GM18499 (cell line): ENCODE results near the gene STK11IP.

Experiments
- ATAC-seq: cut with Tn5 transposase; IDR thresholded peaks from one replicate; pipeline ENCODE4 v1.9.1; 2021; ENCODE audit warnings: moderate number of reproducible peaks; ENCODE audit not compliant: insufficient read depth, unreplicated experiment

Gene STK11IP

GRCh38 chr2:219561179-219562048 lies 36.2 kb upstream of the STK11IP start:
- ATAC-seq, result no peak

DNA sequence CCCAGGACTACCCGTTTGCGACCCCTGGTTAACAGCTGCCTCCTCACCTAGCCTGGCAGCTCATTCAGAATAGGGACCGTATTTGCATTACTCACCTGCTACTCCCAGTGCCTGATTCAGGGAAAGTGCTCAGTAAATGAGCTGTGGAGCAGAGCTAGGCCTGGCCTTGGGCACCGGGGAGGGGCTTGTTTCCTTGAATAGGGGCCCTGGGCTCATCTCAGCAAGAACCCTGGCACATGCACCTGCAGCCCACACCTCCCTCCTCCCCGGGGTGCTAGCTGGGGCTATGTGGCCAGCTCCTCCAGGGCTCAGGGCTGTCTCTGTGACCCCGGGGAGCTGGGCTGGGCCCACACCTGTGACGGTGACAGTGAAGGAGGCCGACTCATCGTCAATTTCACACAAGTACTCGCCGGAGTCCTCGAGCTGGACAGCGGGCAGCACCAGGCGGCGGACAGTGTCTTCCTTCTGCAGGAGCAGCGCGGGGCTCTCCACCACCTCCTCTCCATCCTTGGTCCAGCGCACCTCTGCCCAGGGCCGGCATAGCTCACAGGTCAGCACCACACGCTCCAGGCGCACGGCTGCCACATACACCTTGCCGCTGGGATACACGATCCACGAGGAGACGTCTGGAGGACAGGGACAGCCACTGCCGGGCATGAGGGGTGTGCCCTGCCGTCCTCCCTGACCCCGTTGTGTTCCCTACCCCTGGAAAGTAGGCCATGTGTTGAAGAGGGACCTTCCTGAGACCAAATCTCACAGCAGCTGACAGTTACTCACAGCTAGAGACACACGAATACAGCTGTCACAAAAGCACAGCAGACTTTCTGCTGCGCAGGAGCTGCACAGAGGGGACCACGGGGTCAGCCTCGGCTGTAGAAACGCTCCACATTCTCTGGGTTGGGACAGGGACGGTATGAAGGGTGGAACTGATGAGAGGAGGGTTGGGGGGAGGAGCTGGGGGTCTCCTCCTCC lies 35.3 kb upstream of the STK11IP start:
- no peak for ATAC-seq

- ATAC-seq, result no peak
Observed at GRCh38 chr2:219563271-219563928, 34.3 kb upstream of the STK11IP start.

GRCh38 chr2:219565130-219566080 lies 32.3 kb upstream of the STK11IP start:
- ATAC-seq, result no peak

GRCh38 chr2:219566640-219567039 lies 31.0 kb upstream of the STK11IP start:
- no peak for ATAC-seq

DNA sequence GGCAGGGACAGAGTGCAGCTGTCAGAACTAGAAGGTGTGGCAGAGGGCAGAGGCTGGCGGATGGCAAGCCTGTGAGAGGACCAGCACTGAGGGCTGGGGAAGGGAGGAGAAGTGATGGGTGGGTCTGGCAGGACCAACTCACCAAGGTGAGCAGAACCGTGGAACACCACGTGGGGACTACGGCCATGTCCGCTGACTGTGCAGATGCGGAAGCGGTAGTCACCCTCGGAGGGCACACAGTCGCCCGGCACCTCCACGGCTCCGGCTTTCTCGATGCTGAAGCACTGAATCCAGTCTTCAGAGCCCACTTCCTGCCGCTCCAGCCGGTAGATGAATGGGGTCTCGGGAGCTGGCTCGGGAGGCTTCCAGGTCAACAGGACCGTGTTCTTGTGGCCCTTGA lies 30.5 kb upstream of the STK11IP start:
- ATAC-seq, result no peak

DNA sequence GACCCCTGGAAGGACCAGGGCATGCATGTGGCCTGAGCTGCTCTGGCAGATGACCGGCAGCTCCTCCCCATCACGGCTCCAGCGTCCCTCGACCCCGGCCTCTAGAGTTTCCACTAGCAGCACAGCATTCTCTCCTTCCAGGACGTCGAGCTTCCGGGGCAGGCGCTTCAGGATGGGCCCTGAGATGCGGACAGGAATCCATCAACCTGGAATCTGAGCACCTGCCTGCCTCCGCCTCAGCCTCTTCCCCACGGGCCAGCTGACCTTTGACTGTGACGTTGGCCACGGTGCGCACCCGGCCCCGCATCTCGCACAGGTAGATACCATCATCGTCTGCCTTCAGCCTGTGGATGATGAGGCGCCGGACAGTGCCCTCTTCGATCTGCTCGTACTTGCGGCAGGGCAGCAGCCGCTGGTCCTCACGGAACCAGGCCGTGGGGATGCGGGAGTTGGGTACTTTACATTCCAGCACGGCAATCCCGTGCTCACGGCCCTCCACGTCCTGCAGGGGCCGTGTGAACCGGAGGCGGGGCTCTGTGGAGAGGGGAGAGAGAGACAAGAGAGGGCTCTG lies 29.8 kb upstream of the STK11IP start:
- ATAC-seq, result no peak

- ATAC-seq, result no peak
Observed at GRCh38 chr2:219569041-219569440, 28.6 kb upstream of the STK11IP start.

DNA sequence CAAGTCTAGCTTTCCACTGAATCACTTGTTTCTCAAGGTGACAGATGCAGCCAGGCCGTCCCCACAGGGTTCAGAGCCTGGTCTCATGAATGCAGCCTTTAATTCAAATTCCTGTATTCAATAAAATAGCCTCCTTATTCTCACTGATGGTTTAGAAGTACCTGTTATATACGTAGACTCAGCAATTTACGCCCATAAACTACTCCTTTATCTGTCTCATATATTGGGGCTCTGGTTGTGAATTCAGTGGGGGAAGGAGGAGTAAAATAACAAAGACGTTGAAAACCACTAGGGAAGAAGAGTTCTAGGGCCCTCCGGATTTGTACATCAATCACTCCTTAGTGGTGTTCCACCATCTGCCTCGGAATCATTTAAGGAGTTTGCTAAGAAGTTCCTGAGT lies 28.0 kb upstream of the STK11IP start:
- no peak for ATAC-seq

DNA sequence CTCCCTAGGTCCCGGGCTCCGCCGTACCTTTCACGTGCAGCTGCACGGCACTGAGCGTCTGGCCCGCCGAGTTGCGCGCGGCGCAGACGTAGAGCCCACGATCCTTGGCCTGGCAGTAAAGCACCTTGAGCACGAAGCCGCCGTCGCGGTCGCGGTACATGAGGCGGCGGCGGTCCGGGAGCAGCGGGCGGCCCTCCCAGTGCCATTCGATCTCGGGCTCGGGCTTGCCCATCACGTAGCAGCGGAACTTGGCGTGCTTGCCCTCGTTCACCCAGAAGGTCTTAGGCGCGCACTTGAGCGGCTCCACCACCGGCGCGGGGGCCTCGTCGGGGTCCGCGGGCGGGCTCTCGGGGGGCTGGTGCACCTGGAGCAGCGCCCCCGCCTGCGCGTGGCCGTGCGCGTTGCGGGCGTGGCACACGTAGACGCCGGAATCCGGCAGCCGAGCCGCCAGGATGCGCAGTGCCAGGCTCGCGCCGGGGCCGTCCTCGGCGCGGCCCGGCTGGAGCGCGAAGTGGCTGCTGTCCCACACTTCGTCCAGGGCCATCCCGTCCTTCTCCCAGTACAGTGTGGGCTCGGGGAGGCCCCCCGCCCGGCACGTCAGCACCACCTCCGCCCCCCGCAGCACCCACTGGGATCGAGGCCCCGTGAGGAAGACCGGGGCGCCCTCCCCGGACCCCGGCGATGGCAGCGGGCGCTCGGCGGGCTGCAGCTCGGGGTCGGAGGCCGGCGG lies 27.3 kb upstream of the STK11IP start:
- no peak for ATAC-seq

GRCh38 chr2:219570924-219571310 lies 26.7 kb upstream of the STK11IP start:
- no peak for ATAC-seq

DNA sequence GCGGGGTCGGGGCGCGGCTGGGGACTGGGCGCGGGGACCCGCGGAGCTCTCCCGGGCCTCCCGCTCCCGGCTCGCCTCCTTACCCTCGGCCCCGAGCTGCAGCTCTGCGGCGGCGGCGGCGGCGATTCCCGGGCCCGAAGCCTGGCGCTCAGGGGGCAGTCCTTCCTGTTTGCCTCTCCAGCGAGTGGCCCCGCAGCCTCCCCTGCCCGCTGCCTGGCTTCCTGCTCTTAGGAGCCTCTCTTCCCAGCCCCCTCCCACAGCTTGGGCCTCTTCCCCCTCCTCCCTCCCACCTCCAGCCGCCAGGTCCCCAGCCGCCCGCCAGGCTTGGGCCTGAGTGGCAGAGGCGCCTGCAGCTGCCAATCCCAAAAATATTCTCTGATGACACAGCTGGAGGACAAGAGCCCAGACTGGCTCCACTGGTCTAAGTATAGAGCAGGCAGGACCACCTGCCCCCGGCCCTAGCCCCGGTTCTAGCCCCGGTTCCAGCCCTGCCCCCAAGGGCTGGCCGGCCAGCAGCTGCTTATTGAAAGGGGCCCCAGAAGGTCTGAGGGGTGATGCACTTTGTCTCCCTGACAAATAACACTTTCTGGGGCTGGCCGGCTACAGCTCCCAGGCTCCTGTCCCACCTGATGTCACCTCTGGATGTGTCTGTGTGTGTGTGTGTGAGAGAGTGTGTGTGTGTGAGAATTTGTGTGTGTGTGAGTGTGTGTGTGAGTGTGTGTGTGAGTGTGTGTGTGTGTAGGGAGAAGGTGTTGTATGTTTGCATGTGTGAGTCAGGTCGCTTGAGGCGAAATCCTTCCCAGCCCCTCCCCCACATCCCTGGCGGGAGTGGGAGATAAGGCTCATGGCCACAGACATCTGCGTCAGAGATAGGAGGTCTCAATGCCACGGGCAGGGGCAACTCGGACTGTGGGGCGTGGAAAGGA lies 26.1 kb upstream of the STK11IP start, which contains the start of gene OBSL1:
TSS of gene OBSL1 (minus strand) at position 229 of the 926 bp plus-strand sequence. CDS start 307 bp downstream, outside the sequence.
- no peak for ATAC-seq

DNA sequence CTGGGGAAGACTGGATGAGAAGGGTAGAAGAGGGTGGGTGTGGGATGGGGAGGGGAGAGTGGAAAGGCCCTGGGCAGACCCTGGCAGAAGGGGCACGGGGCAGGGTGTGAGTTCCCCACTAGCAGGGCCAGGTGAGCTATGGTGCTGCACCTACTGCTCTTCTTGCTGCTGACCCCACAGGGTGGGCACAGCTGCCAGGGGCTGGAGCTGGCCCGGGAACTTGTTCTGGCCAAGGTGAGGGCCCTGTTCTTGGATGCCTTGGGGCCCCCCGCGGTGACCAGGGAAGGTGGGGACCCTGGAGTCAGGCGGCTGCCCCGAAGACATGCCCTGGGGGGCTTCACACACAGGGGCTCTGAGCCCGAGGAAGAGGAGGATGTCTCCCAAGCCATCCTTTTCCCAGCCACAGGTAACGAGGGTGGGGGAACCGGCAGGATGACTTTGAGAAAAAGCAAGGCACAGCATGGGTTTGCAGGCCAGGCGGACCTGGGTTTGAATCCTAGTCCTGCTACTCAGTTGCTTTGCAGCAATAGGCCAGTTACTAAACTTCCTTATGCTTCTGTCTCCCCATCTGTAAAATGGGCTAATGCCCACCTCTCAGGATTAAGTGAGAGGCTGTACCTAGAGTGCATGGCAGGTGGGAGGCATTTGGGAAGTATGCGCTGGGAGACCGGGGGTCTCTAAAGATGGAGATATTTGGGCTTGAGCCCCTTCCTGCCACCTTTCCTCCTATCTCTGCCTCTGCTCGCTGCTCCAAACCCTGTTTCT lies 25.2 kb upstream of the STK11IP start, which contains the start of gene INHA:
TSS of gene INHA (plus strand) at position 74 of the 765 bp plus-strand sequence. CDS start at position 139, 65 bp downstream.
- no peak for ATAC-seq

- ATAC-seq, result no peak
Observed at GRCh38 chr2:219573166-219573565, 24.5 kb upstream of the STK11IP start.

DNA sequence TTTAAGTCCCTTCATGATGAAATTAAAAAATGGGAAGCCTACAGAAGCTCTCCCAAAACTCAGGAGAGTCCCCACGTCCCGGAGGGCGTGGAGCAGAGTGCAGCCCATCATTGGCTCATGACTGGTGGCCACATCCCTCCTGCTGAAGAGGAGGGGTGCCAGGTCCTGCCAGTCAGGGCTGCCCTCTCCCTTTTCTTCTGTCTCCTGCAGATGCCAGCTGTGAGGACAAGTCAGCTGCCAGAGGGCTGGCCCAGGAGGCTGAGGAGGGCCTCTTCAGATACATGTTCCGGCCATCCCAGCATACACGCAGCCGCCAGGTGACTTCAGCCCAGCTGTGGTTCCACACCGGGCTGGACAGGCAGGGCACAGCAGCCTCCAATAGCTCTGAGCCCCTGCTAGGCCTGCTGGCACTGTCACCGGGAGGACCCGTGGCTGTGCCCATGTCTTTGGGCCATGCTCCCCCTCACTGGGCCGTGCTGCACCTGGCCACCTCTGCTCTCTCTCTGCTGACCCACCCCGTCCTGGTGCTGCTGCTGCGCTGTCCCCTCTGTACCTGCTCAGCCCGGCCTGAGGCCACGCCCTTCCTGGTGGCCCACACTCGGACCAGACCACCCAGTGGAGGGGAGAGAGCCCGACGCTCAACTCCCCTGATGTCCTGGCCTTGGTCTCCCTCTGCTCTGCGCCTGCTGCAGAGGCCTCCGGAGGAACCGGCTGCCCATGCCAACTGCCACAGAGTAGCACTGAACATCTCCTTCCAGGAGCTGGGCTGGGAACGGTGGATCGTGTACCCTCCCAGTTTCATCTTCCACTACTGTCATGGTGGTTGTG lies 23.0 kb upstream of the STK11IP start:
- no peak for ATAC-seq
